ENCODE measurements around the gene C9orf72. TPM values are rescaled to one million over a fixed set of nuclear protein-coding genes. Genes with fewer than 3 reads are reported as not detected.

C9orf72 gene
- total RNA-seq, 1 experiment from 2014 or later = 5.8 TPM

DNA sequence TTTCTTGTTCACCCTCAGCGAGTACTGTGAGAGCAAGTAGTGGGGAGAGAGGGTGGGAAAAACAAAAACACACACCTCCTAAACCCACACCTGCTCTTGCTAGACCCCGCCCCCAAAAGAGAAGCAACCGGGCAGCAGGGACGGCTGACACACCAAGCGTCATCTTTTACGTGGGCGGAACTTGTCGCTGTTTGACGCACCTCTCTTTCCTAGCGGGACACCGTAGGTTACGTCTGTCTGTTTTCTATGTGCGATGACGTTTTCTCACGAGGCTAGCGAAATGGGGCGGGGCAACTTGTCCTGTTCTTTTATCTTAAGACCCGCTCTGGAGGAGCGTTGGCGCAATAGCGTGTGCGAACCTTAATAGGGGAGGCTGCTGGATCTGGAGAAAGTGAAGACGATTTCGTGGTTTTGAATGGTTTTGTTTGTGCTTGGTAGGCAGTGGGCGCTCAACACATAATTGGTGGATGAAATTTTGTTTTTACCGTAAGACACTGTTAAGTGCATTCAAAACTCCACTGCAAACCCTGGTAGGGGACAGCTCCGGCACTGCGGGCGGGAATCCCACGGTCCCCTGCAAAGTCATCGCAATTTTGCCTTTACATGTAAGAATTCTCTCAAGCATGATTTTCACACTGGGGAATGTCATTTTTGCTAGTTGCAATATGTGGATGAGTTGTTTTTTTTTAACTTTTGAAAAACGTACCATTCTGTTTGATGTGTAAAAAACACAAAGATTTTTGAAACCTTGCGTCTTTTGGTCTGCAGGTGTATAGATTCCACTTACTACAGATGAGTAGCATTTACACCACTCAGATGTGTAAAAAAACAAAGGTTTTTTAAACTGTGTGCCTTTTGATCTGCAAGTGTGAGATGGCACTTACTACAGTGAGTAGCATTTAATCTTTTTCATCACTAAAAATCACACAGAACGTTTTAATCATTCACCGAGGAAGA, 631 bp upstream of the C9orf72 start:
- DNase-seq (ENCODE audit: low read depth) = peak; percentile 99

GRCh38 chr9:27572566-27572917, 739 bp downstream of the C9orf72 start:
- peak; percentile 58 for DNase-seq (ENCODE audit: low read depth)

DNA sequence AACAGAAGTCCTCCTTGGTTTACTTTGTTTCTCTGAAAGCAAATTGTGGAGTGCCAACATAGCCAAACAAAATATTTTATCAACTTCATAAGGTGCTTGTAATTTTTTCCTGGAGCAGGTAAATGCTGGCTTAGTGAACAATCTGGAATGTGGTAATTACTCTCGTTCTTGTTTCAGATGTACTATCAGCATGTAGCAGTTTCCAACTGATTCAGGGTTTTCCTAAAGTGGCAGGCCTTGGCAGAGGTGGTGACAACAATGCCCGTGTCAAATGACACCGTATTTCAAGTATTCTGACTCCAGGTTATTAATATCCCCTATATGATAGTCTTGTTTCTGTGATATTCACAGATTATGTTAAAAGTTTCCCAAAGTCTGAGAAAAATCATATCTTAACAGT, 1.2 kb downstream of the C9orf72 start:
- DNase-seq (ENCODE audit: low read depth) = no peak

DNA sequence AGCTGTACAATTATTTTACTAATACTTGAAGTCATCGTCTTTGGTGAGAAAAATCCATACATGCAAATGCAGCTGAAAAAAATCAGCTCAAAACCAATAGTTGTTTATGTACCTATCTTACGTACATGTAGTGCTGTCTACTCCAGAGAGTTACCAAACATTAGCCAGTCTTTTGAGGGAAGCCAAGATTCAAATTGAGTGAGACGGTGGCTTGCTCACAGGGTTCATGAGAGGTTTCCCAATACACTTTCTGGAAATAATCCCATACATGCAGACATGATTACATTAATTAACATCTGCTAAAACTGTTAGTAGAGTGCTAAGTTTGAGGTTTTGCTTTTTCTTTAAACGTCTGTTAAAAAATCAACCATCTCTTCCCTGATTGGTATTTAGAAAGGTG, 2.3 kb downstream of the C9orf72 start:
- DNase-seq (ENCODE audit: low read depth) = no peak

GRCh38 chr9:27569406-27569805, 3.9 kb downstream of the C9orf72 start:
- DNase-seq (ENCODE audit: low read depth) = no peak

GRCh38 chr9:27566118-27566517, 7.2 kb downstream of the C9orf72 start:
- no peak for DNase-seq (ENCODE audit: low read depth)

DNA sequence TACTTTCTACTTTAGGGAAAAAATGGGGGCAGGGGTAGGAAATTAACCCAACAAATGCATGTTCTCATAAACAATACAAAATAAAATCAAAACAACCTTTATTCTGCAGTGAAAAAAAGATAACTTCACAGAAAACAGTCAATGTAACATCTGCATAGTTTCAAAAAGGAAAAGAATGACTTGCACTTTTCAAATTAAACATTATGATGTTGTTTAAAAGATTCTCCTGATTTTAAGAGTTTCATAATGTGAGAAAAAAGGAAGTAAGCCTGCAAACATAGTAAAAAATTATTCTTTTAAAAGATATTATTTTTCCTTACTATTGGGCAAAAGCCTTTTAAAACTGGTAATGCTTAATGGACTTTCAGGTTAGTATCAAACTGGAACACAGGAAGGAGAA, 7.6 kb downstream of the C9orf72 start:
- DNase-seq (ENCODE audit: low read depth) = no peak

DNA sequence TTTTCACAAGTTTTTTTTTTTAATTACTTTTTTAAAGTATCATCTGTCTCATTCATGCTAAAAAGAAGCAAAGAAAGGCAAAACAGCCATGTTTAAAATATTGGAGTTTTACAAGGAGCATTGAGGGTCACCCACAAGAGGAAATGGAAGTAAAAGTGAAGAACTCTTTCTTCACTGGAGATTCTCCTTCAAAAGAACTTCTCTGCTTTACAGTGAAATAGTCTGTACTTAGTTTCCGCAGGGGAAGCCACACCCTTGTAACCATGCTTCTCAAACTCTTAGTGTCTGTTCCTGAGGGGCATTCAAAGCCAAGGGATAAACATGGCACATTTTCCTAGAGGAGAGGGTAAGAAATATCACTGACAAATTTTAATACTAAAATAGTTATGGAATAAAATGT, 8.6 kb downstream of the C9orf72 start:
- no peak for DNase-seq (ENCODE audit: low read depth)

GRCh38 chr9:27563738-27564430, 9.4 kb downstream of the C9orf72 start:
- no peak for DNase-seq (ENCODE audit: low read depth)

GRCh38 chr9:27561685-27562084, 11.6 kb downstream of the C9orf72 start:
- no peak for DNase-seq (ENCODE audit: low read depth)

DNA sequence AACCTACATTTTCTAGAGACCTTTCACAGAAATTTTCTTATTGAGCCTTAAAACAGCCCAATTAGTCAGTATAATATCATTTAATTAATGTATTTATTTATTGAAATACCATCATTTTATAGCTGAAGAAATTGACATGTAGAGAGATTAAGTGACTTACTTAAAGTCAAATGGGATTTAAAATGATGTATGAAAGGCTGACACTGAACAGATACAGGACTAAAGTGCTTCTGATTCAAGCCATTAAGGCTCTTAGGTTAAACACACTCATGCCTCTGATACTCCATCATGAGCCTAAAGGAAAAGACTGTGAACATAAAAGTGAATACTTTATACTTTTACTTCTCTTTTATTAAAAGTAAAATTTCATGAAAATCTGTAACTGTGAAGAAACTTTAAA, 12.8 kb downstream of the C9orf72 start:
- DNase-seq (ENCODE audit: low read depth) = no peak

GRCh38 chr9:27558307-27558706, 15.0 kb downstream of the C9orf72 start:
- DNase-seq (ENCODE audit: low read depth) = no peak

DNA sequence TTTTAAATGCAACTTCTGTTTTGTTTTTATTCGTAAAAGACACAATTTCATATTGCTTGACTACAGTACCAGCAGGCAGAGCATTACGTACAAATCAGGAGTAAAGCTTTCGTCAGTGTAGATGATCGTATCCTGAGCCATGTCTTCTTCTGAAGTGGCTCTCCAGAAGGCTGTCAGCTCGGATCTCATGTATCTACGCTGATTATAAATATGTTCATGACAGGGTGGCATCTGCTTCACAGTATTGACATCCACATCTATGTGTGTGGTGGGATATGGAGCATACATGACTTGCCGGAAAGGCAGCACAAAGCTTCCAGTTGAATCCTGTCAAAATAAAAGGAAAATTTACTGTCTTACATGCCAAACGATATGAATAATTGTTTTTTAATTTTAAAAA, 16.8 kb downstream of the C9orf72 start:
- no peak for DNase-seq (ENCODE audit: low read depth)

DNA sequence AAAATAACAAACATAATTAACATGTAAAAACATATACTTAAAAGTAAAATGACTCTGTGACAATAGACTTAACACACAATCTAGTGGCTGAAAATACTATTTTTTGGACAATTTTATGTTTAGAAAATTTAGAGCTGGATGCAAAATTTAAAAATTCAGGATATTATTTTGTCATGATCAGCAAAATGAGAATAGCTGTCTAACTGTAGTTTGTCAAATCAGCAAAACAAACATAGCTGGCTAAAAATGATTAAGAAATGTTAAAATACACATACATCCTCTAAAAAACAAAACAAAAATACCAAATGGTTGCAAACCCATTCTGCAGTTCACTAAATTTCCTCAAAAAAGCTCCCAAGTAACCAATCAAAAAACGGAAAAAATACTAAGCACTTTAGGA, 18.6 kb downstream of the C9orf72 start:
- DNase-seq (ENCODE audit: low read depth) = no peak

- no peak for DNase-seq (ENCODE audit: low read depth)
These were observed 24.0 kb downstream of the C9orf72 start for GRCh38 chr9:27549196-27549755.

DNA sequence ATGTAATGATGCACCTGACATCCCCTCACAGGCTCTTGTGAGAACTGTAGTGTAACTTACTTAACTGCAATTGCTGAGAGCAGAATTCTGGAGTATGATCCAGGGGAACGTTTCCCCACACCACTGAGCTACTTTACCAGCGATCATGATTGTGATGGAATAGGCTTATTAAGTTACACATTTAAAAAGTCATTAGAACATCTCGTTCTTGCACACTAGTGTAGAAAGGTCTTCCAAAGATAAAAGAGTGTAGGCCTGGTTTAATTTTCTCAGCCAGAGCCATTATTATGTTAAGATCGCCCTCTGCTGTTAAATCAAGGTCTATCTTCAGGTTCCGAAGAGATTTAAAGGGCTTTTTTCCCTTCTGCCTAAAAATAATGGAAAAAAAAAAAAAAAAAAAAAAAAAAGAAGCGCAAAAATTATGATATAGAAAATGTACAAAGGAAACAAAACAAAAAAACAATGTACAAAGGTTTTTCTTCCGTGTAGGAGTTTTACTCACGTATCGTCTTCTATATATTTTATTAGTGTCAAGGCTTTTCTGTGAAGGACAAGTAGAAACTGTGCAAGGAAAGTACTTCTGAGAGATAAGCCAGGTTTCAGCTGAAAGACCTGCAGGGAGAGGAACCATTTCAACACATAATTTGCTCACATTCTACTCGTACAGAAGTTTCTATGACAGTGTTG, 25.1 kb downstream of the C9orf72 start:
- DNase-seq (ENCODE audit: low read depth) = peak; percentile 44

DNA sequence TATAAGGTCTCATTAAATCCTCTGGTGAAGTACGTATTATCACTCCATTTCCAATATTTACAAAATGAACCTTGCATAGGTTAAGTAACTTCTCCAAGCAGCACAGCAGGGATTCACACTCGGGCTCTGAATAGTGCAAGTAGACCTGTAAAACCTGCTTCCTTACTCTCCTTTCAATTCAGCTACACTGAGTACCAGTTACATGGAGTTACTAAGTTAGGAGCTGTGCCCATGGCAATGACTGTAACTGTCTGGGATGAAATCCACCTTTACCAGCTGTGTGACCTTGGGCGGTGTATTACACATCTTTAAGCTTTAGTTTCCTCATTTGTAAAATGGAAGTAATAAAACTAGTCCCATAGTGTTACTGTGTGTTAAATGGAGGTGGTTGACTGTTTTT, 27.8 kb downstream of the C9orf72 start:
- no peak for DNase-seq (ENCODE audit: low read depth)

DNA sequence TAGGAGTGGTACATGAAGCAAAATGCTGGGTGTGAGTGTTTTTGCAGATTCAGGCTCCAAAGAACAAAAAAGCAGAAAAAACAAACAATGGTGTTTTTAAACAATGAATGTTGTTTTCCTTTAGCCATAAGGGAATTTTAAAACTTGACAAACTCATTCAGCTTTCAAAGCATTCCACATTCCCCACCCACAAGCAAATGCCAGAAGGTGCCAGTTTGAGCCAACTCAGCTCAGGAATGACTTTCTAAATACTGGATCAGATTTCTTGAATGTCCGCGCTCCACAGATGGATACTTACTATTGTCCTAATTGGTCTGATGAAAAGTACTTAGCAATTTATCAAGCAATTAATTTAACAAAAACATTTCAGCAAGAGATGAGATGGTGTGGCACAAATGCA, 30.8 kb downstream of the C9orf72 start:
- no peak for DNase-seq (ENCODE audit: low read depth)

GRCh38 chr9:27541740-27542139, 31.5 kb downstream of the C9orf72 start:
- no peak for DNase-seq (ENCODE audit: low read depth)

DNA sequence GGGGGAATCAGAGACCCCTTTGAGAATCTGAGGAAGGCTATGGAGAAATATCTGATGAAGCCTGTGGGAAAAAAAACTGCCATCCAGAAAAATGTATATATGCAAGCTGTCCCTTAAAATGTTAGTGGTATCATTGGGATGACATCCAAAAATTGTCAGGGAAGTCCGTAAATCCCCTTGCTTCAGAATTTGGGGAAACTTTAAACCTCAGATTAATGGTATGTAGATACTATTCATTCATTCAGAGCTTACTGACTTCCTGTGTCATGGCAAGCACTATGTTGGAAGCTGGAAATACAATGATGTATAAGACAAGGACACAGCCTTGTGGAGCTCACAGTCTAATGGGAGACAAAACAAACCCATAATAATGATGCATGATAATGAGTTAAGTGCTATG, 32.8 kb downstream of the C9orf72 start:
- DNase-seq (ENCODE audit: low read depth) = peak; percentile 39

DNA sequence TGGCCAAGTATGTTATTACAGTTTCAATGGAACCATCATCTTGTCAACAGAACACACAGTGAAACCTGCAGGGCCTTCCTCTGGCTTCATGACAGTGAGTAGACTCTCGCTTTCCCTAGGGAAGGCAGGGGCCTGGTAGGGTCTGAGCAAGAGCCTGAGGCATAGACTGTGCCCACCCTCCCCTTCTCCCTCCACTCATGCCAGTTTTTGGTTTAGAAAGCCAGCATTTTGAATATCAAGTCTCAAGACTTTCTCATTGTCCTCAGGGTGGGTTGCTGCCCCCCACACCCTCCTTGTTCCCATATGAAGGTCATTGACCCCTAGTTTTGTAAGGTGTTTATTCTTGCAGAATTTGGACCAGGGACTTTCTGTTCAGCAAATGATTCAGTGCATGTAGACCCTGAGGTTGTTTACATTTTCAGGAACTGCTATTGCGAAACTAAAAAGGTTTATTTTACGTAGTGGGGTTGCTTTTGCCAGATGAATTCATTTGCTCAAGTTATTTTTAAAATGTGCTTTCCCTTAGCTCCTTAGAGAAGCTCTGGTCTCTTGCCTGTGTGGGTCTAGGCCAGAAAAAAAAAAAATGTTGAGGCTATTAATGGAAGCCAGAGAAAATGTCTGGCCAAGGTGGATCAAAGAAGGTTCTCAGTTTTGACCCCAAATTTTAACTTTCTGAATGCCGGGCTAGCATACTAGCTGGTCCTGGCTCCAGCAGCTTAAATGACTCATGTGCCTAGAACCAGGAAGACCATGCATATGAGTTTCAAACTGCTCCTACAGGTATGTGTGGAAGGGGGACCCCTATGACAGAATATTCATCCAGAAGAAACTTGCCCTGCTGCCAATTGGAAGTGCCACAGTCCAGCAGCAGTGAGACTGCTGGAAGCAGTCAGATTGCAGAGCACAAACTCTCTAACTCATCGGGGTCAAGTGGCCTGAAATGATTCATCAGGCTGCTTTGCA, 33.5 kb downstream of the C9orf72 start:
- DNase-seq (ENCODE audit: low read depth) = peak; percentile 69
